DMS 273 treated with DMSO at 0.1 percent for 48 hours (cell line): ENCODE measurements around the gene GRPEL1.

ENCODE experiments used
- DNase-seq: peaks from one replicate; lab custom pipeline; 2025; lab: John Stamatoyannopoulos, UW

The GRPEL1 gene

DNA sequence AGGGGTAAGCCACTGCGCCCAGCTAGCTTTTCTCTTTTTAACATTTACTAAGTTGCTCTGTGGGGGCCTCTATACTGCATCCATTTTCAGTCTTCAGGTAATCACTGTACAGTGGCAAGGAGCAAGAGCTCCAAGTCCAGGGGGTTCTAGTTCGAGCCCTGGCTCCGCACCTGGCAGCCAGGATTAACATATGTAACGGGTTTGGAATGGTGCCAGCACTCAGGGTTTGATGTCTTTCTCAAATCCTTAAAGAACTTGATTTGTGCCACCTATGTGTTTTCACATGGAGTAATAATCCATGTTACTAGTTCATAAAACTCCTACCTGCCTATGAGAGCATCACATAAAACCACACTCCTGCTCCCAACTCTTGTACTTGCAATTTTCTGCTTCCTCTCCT is 4.5 kb downstream of the GRPEL1 start:
- no peak for DNase-seq

DNA sequence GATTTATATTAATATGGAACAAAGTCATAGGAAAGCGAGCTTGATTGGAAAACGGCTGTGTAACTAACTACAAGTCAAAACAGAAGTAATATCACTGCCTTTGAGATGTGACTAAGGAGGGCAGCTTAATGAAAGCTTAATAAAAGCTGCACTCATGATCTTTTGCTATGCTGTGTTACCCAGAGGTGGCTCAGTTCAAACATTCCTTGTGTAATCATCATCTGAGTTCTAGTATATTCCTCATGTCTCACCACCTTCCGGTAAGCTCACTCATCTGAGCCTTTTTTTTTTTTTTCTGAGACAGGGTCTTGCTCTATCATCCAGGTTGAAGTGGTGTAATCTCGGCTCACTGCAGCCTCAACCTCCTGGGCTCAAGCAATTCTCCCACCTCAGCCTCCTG is 5.0 kb downstream of the GRPEL1 start:
- no peak for DNase-seq

DNA sequence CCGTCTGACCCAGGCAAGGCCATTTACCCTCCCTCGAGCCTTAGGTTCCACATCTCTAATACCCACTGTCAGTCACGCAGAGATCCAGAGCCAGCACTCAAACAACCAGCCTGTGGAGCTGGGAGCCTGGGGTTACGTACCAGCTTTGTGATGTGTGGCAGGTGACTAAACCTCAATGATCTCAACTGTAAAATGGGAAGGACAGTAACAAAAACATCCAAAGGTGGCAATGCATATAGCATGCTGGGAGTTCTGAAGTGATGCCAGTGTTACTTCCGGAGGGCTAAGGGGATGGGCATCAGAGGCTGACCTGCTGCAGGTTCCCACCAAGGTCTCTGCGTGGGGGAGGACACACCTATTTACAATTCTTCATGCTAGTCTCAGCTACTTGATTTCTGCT is 6.0 kb downstream of the GRPEL1 start:
- no peak for DNase-seq

DNA sequence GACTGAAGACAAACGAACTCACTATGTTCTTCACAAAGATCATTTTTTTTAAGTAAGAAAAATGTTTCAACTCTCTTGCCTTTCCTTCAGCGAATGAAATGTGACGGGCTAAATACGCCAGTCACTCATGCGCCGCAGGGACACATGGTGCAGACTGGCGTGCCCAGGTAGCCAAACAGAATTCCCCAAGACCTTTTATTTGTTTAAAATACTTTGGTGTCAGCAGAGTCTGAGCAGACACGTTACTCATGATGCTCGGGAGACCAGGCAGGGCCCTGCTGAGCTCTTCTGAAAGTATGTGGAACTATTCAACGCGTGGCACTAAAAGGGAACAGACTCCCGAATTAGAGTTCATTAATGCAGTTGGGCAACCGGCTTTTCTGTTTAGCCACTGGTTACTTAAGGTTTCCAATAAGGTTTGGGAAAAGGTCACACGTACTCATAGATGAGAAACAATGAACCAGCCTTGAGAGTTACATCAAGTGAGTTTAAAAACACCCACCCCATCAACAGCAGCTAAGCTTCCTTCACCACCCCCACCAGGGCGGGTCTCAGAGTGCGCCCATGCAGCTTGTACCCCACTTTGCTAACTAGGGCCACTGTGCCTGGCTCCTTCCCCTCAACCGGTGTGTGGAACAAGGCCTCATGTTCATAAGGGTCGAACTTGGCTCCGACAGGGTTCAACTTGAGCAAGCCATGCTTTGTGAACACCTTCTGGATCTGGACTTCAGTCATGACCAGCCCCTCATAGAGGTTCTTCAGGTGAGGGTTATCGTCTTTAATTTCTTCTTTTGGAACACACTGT is 7.3 kb downstream of the GRPEL1 start:
- no peak for DNase-seq

DNA sequence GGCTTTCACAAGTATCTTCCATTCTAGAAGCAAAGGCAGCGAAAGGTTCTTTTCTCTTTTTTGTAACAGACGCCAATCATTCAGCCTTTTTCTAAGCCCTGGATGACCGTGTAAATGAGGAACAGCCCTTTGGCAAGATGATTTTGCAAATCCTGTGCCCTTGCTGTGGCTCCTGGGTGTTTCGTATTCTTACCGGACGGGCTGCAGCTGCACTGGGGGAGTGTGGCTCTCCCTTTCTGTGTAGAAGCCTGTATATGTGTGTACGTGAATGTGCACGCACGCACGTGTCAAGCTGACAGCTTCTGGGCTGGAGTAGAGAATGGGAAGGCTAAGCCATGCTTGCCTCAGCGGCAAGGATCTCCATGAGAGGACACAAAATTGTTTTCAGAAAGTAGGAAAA is 8.2 kb downstream of the GRPEL1 start:
- no peak for DNase-seq

DNA sequence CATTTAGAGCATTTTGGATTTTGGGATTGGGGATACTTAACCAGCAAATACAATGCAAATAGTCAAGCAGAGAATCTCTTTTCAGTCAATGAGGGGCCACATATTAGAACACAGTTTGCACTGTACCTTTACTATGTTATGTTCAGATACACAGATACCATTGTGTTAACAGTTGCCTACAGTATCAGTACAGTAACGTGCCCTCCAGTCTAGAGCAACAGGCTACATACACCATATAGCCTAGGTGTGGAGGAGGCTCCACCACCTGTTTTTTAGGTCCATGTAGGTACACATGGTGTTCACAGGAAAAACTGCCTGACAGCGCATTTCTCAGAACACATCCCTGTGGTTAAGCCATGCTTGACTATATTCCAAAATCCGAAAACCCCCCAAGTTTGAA is 9.1 kb downstream of the GRPEL1 start:
- DNase-seq: no peak

DNA sequence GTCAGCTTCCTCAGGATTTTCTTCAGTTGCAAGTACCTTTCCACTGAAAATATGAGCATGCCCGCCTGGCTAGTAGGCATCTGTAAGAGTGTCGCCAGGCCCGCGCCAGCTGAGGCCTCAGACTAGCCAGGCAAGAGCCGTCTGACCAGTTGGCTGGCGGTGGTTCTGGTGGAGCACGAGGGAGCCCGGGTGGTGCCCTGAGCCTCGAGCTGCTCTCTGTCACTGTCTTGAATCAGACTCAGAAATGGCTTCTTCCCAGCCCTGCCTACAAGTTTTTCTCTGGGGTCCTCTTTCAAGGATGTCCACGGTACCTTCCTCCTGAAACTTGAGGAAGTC is 11.9 kb downstream of the GRPEL1 start:
- no peak for DNase-seq

DNA sequence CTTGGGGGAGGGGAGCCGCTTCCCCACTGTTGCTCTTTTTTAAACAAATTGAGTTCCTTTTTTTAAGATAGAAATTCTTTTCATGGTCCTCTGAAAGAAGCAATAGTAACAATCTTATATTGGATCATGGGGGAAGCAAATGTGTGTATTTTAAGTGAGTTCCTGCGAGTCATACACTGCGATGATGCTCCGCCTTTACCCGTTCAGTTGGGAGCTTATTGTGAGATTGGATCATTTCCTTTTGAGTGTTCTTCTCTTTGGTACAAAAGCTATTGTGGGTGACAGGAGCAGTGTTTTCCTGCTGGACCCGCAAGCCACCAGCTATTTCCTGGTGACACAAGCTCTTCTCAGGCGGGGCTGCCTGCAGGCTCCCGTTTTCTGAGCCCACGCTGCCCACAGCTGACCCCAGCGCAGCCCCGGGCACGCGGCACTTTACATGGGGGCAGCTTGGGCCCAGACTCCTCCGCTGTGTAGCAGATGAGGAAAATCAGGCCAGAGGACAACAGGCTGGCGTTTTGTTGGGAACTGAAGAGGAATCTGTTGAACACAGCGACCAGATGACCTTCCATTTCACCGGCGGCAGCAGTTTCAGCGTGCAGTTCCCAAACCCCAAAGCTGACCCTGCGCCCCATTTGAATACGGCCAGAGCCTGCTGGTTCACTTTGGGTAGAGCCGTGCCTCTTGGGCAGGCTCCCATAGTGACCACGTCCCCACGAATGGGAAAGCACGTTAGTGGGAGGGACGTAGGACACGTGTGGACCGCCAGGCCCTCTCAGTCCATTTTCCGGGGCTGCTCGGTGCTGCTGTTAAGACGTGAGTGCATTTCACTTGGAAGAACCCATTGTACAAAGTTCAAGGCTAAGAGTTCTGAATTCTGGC is 12.5 kb downstream of the GRPEL1 start:
- DNase-seq: no peak

DNA sequence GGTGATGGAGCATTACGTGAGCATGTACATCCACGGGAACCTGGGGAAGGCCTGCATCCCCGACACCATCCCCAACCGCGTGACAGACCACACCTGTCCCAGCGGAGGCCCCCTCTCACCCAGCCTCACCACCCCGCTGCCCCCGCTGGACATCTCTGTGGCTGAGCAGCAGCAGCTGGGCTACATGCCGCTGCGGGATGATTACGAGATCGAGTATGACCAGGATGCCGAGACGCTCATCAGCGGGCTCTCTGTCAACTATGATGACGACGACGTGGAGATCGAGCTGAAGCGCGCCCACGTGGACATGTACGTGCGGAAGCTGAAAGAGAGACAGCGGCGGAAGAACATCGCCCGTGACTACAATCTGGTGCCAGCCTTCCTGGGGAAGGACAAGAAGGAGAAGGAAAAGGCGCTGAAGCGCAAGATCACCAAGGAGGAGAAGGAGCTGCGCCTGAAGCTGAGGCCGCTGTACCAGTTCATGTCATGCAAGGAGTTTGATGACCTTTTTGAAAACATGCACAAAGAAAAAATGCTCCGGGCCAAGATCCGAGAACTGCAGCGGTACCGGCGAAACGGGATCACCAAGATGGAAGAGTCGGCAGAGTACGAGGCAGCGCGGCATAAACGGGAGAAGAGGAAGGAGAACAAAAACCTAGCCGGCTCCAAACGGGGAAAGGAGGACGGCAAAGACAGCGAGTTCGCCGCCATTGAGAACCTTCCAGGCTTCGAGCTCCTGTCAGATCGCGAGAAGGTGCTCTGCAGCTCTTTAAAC is 13.6 kb downstream of the GRPEL1 start:
- DNase-seq: no peak

DNA sequence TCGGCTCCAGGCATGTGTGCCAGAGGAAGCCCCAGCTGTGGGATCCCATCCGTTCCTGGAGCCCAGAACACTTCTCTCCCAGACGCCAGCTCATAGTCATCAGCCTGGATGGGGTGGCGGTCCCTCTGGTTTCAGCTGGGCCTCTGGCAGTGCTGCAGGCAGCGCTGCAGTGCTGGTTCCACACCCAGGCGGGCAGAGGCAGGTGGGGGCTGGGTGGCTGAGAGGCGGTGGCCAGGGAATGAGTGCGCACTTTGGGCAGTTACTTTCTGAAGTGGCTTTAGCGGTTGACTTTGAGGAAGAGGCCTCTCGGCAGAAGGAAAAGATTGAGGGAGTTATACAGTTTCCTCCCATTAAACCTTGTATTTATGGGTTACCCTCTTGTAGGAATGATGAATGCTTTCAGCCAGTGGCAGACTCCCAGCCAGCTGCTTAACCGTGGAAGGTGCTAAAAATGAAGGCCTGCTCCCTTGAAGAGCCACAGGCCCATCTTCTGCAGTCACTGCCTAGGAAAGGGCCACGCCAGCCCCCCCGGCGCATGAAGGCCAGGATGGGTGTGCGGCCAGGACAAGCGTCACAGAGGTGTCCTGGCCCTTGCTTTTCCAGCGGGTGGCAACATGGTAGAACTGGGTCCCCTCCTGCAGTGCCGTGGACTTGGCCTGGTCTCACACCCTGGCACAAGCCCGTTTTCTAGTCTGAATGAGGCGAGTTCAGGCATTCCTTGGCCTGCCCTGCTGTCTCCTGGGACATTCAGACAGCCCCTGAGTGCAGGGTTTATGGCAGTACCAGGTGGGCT is 14.7 kb downstream of the GRPEL1 start:
- DNase-seq: no peak

DNA sequence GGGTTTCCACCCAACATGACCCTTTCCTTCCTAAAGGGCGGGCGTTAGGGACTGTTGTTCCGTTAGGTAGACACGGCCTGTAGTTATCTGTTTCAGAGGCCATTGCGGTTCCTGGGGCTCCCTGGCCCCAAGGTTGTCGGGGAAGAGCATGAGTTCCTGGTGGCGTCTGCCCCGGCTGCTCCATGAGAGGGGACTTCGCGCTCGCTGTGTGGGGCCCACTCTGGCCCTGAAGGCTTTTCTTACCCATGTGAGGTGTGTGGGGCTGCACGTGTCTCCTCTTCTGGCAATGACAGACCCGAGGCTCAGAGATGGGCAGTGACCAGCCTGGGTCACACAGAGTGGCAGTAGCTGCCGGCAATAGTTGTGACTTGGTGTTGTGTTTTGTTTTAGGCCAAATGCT is 15.6 kb downstream of the GRPEL1 start:
- DNase-seq: no peak

DNA sequence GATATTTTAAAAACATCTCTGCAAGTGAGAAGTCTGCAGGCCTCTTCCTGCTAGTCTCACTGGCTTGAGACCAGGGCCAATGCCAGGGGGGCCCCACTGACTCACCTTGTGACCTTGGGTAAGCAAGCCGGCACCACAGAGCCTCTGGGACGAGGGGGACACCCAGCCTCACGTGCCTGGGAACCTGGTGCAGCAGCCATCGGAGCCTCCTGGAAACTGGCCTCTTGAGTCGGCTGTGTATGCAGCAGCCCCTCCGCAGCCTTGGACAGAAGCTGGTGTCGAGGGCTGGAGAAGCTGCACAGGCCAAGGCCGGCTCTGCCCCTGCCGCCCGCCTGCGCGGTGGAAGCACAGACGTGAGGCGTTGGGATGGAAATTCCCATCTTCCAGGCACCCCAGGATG is 16.0 kb downstream of the GRPEL1 start:
- no peak for DNase-seq

DNA sequence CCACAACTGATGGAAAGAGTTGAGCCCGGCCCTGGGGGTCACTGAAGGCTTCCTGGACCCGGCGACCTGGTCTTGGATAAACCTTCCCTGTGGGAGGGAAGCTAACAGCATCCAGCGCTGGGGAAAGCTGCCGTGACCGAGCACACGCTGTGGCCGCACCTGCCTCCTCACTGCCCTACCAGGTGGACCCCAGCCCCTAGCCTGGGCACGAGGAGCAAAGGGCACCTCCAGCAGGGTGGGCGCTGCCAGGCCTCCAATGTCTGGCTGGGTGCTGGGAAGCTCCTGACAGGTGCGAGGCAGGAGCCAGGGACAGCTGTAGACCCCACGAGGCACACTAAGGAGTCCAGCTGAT is 16.7 kb downstream of the GRPEL1 start:
- no peak for DNase-seq

DNA sequence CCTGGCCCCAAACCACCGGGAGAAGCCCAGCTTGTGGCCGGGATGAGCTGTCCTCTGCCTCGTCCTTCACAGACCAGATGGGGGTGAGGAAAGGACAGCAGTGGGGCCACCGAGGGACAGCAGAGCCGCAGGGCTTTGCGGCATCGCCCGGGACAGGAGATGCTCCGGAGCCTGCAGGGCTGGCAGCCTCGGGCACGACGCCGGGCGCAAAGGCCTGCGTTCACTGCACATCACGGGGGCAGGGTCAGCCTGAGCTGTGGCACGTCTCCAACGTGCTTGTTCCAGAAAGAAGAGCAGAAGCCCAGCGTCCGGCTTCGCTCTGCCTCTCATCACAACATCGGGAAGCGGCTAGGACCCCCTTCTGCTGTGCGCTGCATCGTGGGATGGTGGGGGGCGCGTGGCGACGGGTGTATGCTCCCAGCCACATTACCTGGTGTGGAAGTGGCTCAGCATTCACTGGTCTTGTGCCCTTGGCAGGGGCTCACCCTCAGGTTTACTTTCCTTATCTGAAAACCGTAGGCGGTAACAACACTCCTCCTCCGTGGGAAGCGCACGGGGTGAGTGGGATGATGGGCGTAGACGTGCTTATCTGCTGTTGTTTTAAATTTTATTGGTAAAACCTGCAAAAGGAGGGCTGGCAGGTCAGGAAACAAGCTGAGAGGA is 17.3 kb downstream of the GRPEL1 start:
- DNase-seq: no peak

DNA sequence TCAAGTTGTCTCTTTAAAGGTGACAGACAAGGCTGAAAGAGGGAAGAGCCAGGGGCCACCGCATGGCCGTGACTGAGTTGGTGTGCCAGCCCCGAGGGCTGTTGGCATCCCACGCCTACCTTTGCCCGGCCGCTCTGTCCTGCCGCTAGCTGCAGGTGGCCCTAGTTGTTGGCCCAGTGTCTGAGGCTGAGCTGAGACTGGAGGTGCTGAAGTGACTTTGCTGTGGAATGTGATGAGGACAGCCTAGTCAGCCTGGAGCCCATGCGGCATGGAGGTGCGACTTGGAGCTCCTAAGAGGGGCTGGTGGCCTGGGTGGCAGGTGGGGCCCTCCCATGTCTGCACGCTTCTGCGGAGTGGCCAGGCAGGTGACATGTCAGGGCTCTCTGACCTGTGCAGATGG is 18.1 kb downstream of the GRPEL1 start:
- no peak for DNase-seq

DNA sequence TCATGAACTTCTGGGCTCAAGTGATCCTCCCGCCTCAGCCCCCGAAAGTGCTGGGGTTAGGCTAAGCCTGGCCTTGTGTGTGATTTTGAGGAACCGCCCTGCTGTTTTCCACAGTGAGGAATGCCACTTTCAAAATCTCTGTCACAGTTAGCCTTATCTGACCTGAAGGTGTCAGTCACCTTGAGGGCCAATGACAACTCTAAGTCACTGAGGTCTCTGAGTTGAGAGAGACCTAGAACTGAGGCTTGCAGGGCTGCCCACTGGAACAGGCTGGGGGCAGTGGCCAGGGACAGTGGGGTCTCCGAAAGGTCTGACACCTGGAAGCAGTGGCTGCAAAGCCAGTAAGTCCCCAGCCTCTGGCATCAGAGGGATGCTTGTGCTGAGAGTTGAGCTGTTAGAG is 18.6 kb downstream of the GRPEL1 start:
- DNase-seq: no peak

DNA sequence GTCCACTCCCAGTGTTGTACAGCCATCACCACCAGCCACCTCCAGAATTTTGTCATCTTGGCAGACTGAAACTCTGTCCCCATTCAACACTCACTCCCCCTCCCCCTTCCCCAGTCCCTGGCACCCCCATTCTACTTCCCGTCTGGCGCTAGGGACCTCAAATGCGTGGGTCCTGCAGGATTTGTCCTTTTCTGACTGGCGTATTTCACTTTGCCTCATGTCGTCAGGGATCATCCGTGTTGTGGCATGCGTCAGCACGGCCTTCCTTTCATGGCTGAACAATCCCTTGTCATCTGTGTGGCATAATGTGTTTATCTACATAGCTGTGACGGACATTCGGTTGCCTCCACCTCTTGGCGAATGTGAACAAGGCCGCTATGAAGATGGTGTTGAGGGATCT is 19.2 kb downstream of the GRPEL1 start:
- no peak for DNase-seq

DNA sequence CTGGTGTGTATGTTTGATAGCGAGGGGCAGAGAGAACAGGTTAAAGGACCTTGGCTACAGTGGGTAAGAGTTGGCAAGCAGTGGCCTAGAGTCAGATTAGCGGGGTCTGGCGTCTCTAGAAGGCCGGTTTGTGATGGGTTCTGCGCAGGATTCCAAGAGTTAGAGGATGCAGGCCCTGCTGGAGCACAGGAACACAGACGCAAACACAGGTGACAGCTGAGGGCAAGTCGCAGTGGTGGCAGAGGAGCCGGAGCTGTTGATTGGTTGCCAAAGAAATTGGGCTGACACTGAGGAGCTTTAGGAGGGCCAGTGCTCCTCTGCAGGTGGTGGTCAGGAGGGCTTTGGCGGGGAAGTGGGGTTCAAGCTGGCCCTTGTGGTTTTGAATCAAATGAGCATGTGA is 20.9 kb downstream of the GRPEL1 start:
- no peak for DNase-seq

DNA sequence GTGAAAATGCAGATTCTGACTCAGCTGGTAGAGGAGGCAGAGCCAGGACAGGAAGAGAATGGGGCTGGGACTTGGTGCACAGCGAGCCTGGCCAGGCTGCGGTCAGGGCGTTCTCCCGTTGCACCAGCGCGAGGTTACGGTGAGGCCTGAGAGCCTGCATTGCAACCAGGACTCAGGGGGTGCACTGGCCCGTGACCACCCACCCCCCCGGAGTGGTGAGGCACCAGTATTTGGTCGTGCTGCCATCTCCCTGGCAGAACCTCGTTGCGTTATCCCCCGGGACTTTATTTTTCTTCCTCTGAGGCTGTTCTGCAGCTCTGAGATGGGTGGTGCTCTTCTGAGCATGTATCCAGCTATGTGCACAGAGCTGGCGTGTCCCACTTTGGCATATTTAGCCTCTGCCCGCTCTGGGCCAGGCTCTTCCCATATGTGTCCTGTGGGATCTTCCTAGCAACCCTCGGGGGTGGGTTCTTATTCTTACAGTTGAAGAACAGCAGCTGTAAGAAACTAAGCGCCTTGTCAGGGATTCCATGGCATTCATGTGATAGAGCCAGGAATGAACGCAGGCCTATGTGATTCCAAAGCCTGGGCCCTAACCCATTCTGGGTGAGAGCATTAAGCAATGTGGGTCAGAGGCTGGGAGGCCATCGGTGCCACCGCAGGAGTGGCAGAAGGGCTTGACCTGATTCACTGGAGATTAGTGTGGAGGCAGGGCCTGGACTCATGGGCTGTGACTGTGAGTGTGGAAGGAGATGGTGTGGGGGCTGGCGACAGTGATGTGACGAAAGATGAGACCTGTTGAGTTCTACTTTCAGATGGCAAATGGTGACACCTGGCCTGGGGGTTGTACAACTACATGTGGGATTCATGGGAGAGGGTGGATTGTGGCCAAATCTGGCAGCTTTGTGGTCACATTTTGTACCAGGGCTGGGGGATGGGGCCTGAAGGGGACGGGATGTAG is 21.6 kb downstream of the GRPEL1 start:
- no peak for DNase-seq

DNA sequence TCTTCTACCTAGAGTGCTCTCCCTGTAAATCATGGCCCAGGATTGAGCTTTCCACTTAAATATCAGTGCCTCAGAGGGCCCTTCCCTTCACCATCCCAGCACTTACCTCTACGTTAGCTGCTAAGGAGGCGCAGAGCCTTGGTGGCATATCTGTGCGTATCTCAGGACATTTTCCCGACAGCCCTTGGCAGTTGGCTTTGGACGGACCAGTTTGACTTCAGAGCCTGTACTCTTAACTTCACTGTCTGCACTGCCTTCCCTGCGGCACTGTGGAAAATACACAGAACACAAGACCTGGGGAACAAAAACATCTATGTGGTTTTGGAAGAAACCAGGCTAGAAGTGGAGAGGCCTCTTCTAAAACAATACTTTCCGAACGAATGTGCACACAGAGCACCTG is 22.3 kb downstream of the GRPEL1 start:
- DNase-seq: no peak
